GM10266 (cell line): ENCODE measurements around the gene EDN3.

Experiments used
- DNase-seq: peaks from one replicate; pipeline ENCODE4 v3.0.0; 2012; ENCODE audit errors: extremely low spot score
- TF ChIP-seq, protein P1 (sequence below): IDR thresholded peaks from 2 replicates; pipeline ENCODE4 v1.5.1; 2012; ENCODE audit warnings: mild to moderate bottlenecking, low read depth; ENCODE audit not compliant: control insufficient read depth, insufficient read depth; ENCODE audit errors: missing control alignments

Gene EDN3

DNA sequence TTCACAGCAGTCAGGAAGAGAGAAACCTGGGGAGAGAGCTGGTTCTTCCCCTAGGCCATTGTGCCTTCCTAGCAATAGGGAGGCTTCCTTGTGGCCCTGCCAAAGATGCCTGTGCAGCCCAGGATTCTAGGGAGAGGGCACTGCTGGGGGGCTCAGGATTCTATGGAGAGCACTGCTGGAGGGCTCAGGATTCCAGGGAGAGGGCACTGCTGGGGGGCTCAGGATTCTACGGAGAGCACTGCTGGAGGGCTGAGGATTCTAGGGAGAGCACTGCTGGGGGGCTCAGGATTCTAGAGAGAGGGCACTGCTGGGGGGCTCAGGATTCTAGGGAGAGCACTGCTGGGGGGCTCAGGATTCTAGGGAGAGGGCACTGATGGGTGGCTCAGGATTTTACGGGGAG is 25.8 kb downstream of the EDN3 start:
- DNase-seq = no peak
- TF ChIP-seq, protein P1, sequence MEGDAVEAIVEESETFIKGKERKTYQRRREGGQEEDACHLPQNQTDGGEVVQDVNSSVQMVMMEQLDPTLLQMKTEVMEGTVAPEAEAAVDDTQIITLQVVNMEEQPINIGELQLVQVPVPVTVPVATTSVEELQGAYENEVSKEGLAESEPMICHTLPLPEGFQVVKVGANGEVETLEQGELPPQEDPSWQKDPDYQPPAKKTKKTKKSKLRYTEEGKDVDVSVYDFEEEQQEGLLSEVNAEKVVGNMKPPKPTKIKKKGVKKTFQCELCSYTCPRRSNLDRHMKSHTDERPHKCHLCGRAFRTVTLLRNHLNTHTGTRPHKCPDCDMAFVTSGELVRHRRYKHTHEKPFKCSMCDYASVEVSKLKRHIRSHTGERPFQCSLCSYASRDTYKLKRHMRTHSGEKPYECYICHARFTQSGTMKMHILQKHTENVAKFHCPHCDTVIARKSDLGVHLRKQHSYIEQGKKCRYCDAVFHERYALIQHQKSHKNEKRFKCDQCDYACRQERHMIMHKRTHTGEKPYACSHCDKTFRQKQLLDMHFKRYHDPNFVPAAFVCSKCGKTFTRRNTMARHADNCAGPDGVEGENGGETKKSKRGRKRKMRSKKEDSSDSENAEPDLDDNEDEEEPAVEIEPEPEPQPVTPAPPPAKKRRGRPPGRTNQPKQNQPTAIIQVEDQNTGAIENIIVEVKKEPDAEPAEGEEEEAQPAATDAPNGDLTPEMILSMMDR = no peak

DNA sequence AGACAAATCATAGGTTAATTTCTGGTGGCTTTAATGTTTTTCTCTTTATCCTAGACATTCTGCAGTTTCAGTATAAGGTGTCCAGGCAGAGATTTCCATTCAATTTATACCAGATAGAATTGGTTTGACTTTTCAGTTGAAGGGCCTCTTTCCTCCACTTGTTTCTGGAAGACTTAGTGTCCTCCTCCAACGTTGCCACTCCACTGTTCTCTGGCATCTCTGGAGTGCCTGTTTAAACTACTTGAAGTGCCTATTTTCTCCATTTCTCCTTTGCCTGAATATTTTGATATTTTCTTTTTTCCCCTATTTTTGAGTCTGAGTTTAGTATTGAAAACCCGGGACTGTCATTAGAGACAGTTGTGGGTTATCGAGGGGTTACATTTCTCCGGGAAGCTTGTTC is 27.7 kb downstream of the EDN3 start:
- no peak for DNase-seq
- TF ChIP-seq, protein P1 = no peak

DNA sequence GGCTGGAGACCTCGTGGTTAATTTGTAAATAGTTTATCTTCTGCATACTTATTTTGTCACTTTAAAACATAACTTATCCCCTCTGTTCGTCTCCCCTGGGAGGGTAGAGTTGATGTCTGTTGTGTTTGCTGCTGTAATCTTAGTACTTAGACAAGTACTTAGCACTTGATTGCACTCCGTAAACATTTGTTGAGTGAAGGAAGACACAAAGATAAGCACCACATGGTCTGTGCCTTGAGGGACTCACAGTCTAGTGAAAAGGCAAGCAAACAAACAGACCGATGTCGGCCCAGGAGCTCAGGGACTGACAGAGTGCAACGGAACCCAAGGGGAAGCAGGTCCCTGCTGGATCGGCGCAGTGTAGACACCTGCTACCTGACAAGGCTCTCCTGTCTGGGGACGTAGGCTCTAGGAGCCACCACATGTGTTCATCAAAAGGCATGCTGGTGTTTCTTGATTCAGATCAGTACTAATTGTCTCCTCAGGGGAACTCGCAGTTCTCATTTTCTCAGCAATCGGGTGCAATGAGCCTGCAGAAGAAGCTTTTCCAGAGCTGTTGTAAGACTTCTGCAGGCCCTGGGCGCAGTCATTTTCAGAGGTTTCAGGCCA is 31.4 kb downstream of the EDN3 start:
- TF ChIP-seq, protein P1 = no peak
- no peak for DNase-seq

DNA sequence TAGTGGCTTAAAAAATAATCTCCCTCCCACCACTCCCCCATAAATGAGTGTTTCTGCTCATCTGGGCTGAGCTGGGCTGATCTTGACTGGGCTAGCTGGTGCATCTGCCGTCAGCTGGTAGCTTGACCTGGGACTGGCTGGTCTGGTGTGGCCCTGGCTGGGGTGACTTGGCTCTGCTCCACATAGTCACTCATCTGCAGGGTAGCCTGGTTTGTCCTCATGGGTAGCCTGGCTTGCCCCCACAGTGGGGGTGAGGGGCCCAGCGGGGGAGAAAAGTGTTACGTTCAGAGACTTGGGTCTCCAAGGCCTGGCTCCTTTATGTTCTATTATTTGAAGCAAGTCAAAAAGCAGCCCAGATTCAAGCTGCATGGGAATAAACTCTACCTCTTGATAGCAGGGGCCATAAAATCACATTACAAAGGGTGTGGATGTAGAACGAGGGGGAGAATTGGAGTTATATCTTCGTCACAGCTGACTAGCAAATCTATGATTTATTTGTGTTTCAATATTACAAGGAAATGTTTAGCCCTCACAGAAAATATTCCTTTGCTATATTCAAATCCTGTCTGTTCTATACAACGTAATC is 32.9 kb downstream of the EDN3 start:
- DNase-seq = no peak
- TF ChIP-seq, protein P1 = no peak

DNA sequence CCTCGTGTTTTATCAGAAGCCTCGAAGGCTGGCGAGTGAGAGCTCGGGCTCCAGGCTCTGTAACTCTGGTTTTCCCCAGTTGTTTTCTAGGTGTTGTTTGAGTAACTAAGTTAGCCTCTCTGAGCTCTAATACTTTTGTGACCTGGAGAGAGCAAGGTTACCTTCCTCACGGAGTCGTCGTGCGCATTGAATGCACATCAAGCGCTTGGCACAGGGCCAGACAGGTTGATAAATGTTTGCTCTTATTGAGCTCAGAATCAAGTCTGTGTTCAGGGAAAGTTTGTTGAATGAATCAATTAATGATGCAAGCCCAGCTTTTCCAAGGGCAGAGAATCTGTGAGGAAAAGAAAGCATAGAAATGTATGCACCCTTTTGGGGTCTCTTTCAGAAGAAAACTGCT is 33.5 kb downstream of the EDN3 start:
- DNase-seq = no peak
- TF ChIP-seq, protein P1 = no peak

DNA sequence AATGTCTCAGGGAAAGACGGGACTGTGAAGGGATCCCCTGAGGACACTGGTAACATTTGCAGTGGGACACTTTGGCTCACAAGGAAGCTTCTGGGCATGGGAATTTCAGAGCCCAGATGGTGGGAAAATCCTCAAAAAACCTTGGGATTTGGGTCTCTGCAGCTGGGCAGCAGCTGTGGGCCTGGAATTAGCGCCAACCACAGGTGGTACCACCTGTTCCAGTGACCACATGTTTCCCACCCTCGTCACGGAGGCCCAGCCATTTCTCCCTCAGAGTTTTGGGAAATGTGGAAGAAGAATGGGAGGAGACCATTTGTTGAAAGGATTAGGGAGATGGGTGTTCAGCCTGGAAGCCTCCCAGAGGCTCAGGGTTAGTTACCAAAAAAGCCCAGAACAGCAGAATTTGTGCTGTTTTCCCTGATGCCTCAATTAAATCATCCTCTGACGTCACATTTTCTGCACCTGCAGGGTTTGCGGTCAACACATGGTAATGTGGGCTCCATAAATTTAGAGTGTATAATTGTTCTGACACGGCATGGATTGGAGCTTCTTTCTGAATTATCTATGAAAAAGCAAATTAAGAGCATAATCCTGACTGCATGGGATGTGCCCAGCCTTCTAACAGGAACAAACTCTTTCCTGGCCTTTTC is 34.4 kb downstream of the EDN3 start:
- TF ChIP-seq, protein P1 = no peak
- DNase-seq = no peak

DNA sequence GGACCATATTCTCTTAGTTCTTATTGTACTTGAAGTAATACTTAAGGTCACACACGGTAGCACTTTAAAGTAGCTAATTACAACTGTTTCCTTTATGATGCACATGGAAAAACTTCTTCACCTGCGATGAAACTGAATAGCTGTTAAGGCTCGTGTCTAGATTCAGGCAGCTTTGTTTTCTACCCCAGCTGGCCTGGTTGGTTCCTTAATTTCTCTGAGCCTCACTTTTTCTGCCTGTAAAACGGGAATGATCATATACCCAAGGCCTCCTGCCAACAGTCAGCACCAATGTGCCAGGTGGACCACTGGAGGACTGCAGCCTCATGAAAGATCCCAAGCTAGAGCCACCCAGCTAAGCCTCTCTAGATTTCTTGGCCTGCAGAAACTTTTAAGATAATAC is 35.0 kb downstream of the EDN3 start:
- no peak for DNase-seq

More for the DNA sequence above, 35.0 kb downstream of the EDN3 start:
- TF ChIP-seq, protein P1 = no peak
